ENCODE data around the gene DCK. TPM values are rescaled to one million over a fixed set of nuclear protein-coding genes. Genes with fewer than 3 reads are reported as not detected.
"Not testable (repeated sequence)": the region's sequence is repeated elsewhere in the genome, so short reads cannot be mapped to it uniquely, and the experiment has no call there.

Gene DCK
- total RNA-seq, 2 experiments from 2014 or later, result 74.2 to 77.3 TPM

DNA sequence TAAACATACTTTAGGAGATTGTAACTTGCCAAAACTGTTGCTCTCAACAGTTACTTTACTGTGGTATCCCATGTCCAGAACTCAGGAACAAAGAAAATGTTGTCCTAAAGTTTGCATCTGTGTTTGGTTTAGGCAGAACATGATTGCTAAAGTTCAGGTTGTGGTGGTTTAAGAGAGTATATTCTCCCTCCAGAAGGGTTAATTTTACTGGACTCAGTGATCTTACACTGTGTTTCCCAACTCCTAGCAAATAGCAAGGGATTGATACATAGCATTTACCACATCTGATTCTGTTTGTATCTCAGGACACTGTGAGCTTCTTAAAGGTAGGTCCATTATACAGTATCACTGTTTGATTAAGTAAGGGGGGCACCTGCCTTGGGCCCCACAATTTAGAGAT lies 13.3 kb upstream of the DCK start:
- ChIA-PET CTCF (interaction anchor here (1.3 kb wide), 1 partner anchor 11 kb away, joined by 5 read pairs; no protein-coding TSS in a partner anchor), POLR2A (no interaction called here)
- no peaks in the 10 kb centered on the region for H3K27me3 Mint-ChIP-seq (ENCODE audit: low read depth)
- DNase-seq, result no peak
- peaks cover 5% of the 10 kb centered on the region for H3K36me3 Mint-ChIP-seq (ENCODE audit: low read depth)
- no peak overlapping the region for H3K27ac Mint-ChIP-seq
- no peak overlapping the region for H3K4me3 Mint-ChIP-seq
- no peak for ATAC-seq
- no peaks in the 10 kb centered on the region for H3K9me3 Mint-ChIP-seq (ENCODE audit: insufficient read depth)
- H3K4me1 Mint-ChIP-seq (ENCODE audit: low read depth), result no peaks in the 10 kb centered on the region

DNA sequence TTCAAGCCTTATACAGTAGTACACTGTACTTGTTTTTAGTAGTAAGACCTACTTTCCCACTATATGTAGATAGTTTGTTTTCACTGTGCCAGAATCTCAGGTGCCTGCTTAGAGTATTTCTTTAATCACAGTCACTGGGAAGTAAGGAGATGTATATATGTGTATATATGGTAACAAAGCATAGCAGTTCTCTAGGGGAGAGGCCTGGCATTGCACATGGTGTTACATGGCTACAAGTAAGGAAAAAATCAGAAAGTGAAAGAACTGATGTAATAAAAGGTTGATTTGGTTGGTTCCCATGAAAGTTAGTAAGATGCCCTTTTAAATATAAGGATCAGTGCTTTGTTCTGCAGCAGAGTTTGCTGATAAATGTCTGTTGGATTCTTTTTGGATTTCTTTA lies 9.3 kb upstream of the DCK start:
- ChIA-PET POLR2A (no interaction called here), CTCF (interaction anchor here (0.9 to 1.4 kb wide), 2 partner anchors 9 to 11 kb away, joined by 3 to 4 read pairs; partner anchors contain the start of gene DCK)
- no peaks in the 10 kb centered on the region for H3K27me3 Mint-ChIP-seq (ENCODE audit: low read depth)
- DNase-seq (no peak), ATAC-seq (no peak)
- H3K9me3 Mint-ChIP-seq (ENCODE audit: insufficient read depth), result no peaks in the 10 kb centered on the region
- H3K4me3 Mint-ChIP-seq, result no peak overlapping the region
- no peaks in the 10 kb centered on the region for H3K4me1 Mint-ChIP-seq (ENCODE audit: low read depth)
- H3K36me3 Mint-ChIP-seq (ENCODE audit: low read depth), result no peaks in the 10 kb centered on the region
- H3K27ac Mint-ChIP-seq, result no peak overlapping the region

DNA sequence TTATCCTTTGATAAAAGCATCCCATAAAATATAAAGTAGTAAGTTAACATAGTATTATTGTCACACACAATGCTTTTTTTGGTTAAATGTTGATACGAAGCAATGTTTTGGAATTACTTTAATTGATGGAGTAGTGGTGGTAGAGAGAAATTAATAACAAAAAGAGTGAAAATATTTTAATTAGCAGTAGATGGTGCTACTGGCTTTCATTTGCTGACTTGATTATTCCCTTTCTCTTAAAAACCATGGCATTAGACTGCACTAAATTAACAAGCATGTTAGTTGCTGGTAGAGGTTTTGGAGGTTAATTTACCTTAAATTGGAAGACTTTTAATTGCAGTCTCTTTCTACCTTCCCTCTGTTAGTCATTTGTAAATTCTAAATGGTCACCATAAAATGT lies 8.9 kb upstream of the DCK start:
- no peak overlapping the region for H3K27ac Mint-ChIP-seq
- ChIA-PET POLR2A (no interaction called here), CTCF (interaction anchor here (0.9 to 1.4 kb wide), 2 partner anchors 9 to 10 kb away, joined by 3 to 4 read pairs; partner anchors contain the start of gene DCK)
- ATAC-seq (no peak), DNase-seq (no peak)
- no peak overlapping the region for H3K4me3 Mint-ChIP-seq
- H3K4me1 Mint-ChIP-seq (ENCODE audit: low read depth), result no peaks in the 10 kb centered on the region
- H3K27me3 Mint-ChIP-seq (ENCODE audit: low read depth), result no peaks in the 10 kb centered on the region
- no peaks in the 10 kb centered on the region for H3K9me3 Mint-ChIP-seq (ENCODE audit: insufficient read depth)
- H3K36me3 Mint-ChIP-seq (ENCODE audit: low read depth), result no peaks in the 10 kb centered on the region

DNA sequence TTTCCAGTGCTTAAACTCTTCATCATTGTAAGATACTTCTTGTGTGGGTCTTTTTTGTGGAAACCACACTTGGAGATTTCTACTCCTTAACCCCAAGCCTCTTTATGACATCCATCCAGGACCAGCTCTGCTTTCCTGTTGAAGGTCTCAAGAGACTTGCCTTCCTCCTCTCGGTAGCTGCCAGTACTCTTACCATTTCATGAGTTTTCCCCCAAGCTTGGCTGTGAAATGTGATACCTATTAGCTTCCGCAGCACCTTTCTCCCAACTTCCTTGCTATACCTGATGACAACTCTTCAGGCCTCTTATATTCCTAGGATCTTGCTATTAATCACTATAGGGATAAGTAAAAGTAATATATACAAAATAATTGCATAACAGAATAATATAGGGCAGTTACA lies 1.9 kb upstream of the DCK start:
- H3K27me3 Mint-ChIP-seq (ENCODE audit: low read depth), result no peaks in the 10 kb centered on the region
- CTCF ChIA-PET, result interaction anchor here (0.8 to 1.2 kb wide), 2 partner anchors 11 to 19 kb away, joined by 5 to 6 read pairs; no protein-coding TSS in a partner anchor
- H3K4me1 Mint-ChIP-seq (ENCODE audit: low read depth), result peaks cover 24% of the 10 kb centered on the region
- DNase-seq, result no peak
- H3K4me3 Mint-ChIP-seq, result no peak overlapping the region
- no peak overlapping the region for H3K27ac Mint-ChIP-seq
- no peaks in the 10 kb centered on the region for H3K9me3 Mint-ChIP-seq (ENCODE audit: insufficient read depth)
- peaks cover 26% of the 10 kb centered on the region for H3K36me3 Mint-ChIP-seq (ENCODE audit: low read depth)
- no peak for ATAC-seq
- POLR2A ChIA-PET, result no interaction called here

DNA sequence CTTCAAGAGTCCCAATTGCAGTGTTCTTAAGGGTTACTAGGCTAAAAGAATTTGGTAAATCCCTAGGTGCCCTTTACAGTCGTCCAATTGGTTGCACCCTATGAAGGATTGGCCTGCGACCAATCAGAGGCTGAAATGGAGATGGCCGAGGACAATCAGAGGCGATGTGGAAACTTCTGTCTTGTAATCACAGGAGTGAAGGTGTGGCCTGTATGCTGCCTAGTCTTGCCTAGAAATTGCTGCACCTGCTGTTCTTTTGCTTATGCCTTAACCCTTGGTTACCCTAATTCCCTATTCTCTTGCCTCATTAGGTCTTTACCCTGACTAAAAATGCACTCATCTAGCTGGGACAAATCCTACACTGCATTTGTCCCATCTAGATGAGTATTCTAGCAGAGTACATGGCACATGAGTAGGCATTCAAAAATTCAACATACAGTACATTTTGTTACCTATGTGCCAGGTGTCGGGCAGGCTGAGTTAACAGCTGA lies 1.0 kb upstream of the DCK start:
- H3K27ac Mint-ChIP-seq, result peak overlapping the region; percentile 88
- peaks cover 32% of the 10 kb centered on the region for H3K4me1 Mint-ChIP-seq (ENCODE audit: low read depth)
- DNase-seq (no peak), ATAC-seq (no peak)
- H3K9me3 Mint-ChIP-seq (ENCODE audit: insufficient read depth), result no peaks in the 10 kb centered on the region
- CTCF ChIA-PET, result interaction anchor here (1.3 to 5.7 kb wide), 3 partner anchors 8 to 16 kb away, joined by 4 to 58 read pairs (median 6); no protein-coding TSS in a partner anchor
- H3K27me3 Mint-ChIP-seq (ENCODE audit: low read depth), result no peaks in the 10 kb centered on the region
- peaks cover 34% of the 10 kb centered on the region for H3K36me3 Mint-ChIP-seq (ENCODE audit: low read depth)
- POLR2A ChIA-PET, result interaction anchor here (0.8 to 3.9 kb wide), 8 partner anchors 12 to 305 kb away, joined by 3 to 20 read pairs (median 4); partner anchors contain the start of gene GRSF1
- peak overlapping the region; percentile 96 for H3K4me3 Mint-ChIP-seq

DNA sequence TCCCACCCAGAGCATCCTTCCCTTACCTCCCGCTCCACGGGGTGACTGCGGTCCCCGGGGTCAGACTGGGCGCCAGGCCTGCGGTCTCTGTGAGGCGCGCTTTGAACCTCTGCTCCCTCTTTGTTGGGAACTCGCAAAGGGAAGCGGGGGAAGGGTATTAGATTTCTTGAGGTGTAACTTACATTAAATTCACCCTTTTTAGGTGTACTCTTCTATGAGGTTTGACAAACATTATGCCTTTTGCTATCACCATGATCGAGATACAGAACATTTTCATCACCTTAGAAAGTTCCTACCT lies 569 bp downstream of the DCK start:
- DNase-seq (no peak), ATAC-seq (no peak)
- peak overlapping the region; percentile 96 for H3K4me3 Mint-ChIP-seq
- peak overlapping the region; percentile 88 for H3K27ac Mint-ChIP-seq
- H3K9me3 Mint-ChIP-seq (ENCODE audit: insufficient read depth), result no peaks in the 10 kb centered on the region
- peaks cover 46% of the 10 kb centered on the region for H3K36me3 Mint-ChIP-seq (ENCODE audit: low read depth)
- no peaks in the 10 kb centered on the region for H3K27me3 Mint-ChIP-seq (ENCODE audit: low read depth)
- H3K4me1 Mint-ChIP-seq (ENCODE audit: low read depth), result peaks cover 42% of the 10 kb centered on the region
- CTCF ChIA-PET, result interaction anchor here (0.9 to 5.7 kb wide), 10 partner anchors 10 to 342 kb away, joined by 3 to 58 read pairs (median 5); partner anchors contain the start of gene GRSF1
- POLR2A ChIA-PET, result interaction anchor here (0.6 to 3.9 kb wide), 13 partner anchors 9 to 646 kb away, joined by 3 to 20 read pairs (median 4); partner anchors contain the start of gene GRSF1

DNA sequence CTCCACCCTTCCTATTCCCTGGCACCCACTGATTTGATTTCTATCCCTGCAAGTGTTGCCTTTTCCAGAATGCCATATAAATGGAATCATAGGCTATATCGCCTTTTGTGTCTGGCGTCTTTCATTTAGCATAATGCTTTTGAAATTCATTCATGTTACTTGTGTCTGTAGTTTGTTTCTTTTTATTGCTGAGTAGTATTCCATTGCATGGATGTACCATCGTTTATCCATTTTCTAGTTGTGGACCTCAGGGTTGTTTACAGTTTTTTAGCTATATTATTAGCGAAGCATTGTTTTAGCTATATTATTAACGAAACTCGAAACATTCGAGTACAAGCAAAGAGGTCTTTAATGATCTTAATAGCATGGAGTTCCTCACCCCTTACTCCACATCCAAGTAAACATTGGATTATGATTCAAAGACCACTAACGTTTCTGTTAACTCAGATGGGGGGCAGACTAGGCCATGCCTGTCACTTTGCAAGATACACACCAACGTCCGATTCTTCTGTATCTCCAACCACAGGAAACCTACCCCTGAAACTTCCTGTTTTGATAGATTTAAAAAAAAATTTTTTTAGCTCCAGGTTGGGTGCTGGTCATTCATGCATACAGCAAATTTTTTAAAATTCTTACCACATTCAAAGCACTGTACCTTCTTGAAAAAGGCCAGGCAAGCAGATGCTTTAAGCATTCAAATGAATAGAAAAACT lies 1.1 kb downstream of the DCK start:
- ChIA-PET CTCF (interaction anchor here (0.7 to 5.7 kb wide), 10 partner anchors 9 to 343 kb away, joined by 3 to 58 read pairs (median 5); partner anchors contain the start of gene MOB1B), POLR2A (interaction anchor here (0.8 to 3.9 kb wide), 8 partner anchors 10 to 289 kb away, joined by 3 to 20 read pairs (median 5); partner anchors contain the start of gene GRSF1)
- no peaks in the 10 kb centered on the region for H3K27me3 Mint-ChIP-seq (ENCODE audit: low read depth)
- peak overlapping the region; percentile 88 for H3K27ac Mint-ChIP-seq
- DNase-seq (no peak), ATAC-seq (no peak)
- H3K4me1 Mint-ChIP-seq (ENCODE audit: low read depth), result peaks cover 47% of the 10 kb centered on the region
- H3K4me3 Mint-ChIP-seq, result peak overlapping the region; percentile 96
- H3K9me3 Mint-ChIP-seq (ENCODE audit: insufficient read depth), result peaks cover under 1% of the 10 kb centered on the region
- peaks cover 51% of the 10 kb centered on the region for H3K36me3 Mint-ChIP-seq (ENCODE audit: low read depth)

DNA sequence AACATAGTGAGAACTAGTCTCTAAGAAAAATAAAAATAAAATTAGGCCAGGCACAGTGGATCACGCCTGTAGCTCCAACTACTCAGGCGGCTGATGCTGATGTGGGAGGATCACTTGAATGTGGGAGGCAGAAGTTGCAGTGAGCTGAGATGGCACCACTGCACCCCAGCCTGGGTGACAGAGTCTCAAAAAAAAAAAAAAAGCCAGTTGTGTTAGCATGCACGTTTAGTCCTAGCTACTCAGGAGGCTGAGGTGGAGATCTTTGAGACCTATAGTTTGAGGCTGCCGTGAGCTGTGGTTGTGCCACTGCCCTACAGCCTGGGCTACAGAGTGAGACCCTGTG lies 2.5 kb downstream of the DCK start:
- peak overlapping the region; percentile 96 for H3K4me3 Mint-ChIP-seq

DNA sequence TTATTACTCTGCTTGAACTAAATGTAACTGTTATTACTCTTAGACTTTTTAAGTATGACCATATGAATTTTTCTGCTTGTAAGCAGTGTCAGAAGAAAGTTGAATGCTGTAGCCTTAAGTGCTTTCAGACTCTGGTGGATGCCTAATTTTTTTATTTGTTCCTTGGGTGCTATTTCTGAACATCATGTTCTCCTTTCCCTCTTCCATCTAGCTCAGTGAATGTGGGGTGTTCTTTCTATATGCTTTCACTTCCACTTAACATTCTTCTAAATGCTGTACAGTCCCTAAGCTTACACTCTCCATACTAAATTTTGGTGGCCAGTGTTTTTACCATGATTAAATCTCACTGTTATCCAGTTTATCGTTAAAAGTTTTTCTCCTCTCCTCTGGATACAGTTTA lies 3.6 kb downstream of the DCK start:
- DNase-seq, result no peak
- Mint-ChIP-seq H3K36me3 (ENCODE audit: low read depth) (peaks cover 76% of the 10 kb centered on the region), H3K27ac (peak overlapping the region; percentile 53), H3K4me1 (ENCODE audit: low read depth) (peaks cover 70% of the 10 kb centered on the region), H3K9me3 (ENCODE audit: insufficient read depth) (peaks cover 20% of the 10 kb centered on the region), H3K27me3 (ENCODE audit: low read depth) (no peaks in the 10 kb centered on the region), H3K4me3 (peak overlapping the region; percentile 96)
- ChIA-PET POLR2A (interaction anchor here (1.4 kb wide), 1 partner anchor 158 kb away, joined by 3 read pairs; the partner anchor contains the start of gene GRSF1), CTCF (interaction anchor here (0.9 to 5.7 kb wide), 6 partner anchors 11 to 345 kb away, joined by 3 to 58 read pairs (median 4); partner anchors contain the start of gene MOB1B)
- ATAC-seq, result no peak

More for the DNA sequence above, 2.5 kb downstream of the DCK start:
- ChIA-PET POLR2A (interaction anchor here (1.4 to 3.9 kb wide), 3 partner anchors 8 to 157 kb away, joined by 3 to 20 read pairs (median 18); partner anchors contain the start of gene GRSF1), CTCF (interaction anchor here (0.8 to 5.7 kb wide), 6 partner anchors 8 to 344 kb away, joined by 3 to 58 read pairs (median 10); no protein-coding TSS in a partner anchor)
- ATAC-seq (peak; percentile 4), DNase-seq (peak; percentile 45)
- Mint-ChIP-seq H3K36me3 (ENCODE audit: low read depth) (peaks cover 66% of the 10 kb centered on the region), H3K9me3 (ENCODE audit: insufficient read depth) (peaks cover 10% of the 10 kb centered on the region), H3K4me1 (ENCODE audit: low read depth) (peaks cover 61% of the 10 kb centered on the region), H3K27ac (peak overlapping the region; percentile 88), H3K27me3 (ENCODE audit: low read depth) (no peaks in the 10 kb centered on the region)

DNA sequence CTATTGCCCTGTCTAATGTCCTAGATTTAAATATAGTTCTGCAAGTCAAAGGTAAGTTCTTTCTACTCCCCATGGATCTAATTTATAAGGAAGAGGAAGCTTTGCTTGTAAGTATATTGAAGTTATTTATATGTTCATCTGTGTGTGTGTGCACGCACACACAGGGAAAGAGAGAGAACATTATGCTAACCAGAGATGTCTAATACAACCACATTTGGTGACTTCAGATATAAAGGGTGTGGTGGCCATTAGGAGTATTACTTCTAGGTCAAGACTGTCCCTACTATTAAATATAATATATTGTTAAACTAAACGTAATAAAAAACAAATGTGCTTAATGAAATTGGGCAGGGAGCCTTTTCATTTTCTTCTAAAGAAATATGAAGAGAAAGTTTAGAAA lies 4.1 kb downstream of the DCK start:
- H3K4me1 Mint-ChIP-seq (ENCODE audit: low read depth), result peaks cover 73% of the 10 kb centered on the region
- H3K27me3 Mint-ChIP-seq (ENCODE audit: low read depth), result no peaks in the 10 kb centered on the region
- ChIA-PET CTCF (interaction anchor here (1.0 to 5.7 kb wide), 4 partner anchors 11 to 346 kb away, joined by 3 to 58 read pairs (median 4); partner anchors contain the start of gene MOB1B), POLR2A (no interaction called here)
- DNase-seq (no peak), ATAC-seq (no peak)
- H3K9me3 Mint-ChIP-seq (ENCODE audit: insufficient read depth), result peaks cover 22% of the 10 kb centered on the region
- peak overlapping the region; percentile 96 for H3K4me3 Mint-ChIP-seq
- peak overlapping the region; percentile 53 for H3K27ac Mint-ChIP-seq
- peaks cover 81% of the 10 kb centered on the region for H3K36me3 Mint-ChIP-seq (ENCODE audit: low read depth)

DNA sequence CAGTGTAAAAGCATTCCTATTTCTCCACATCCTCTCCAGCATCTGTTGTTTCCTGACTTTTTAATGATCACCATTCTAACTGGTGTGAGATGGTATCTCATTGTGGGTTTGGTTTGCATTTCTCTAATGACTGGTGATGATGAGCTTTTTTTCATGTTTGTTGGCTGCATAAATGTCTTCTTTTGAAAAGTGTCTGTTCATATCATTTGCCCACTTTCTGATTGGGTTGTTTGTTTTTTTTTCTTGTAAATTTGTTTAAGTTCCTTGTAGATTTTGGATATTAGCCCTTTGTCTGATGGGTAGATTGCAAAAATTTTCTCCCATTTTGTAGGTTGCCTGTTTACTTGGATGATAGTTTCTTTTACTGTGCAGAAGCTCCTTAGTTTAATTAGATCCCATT lies 6.2 kb downstream of the DCK start:
- H3K36me3 Mint-ChIP-seq (ENCODE audit: low read depth), result peaks cover 89% of the 10 kb centered on the region
- peaks cover 87% of the 10 kb centered on the region for H3K4me1 Mint-ChIP-seq (ENCODE audit: low read depth)
- H3K27me3 Mint-ChIP-seq (ENCODE audit: low read depth); H3K4me3 Mint-ChIP-seq; CTCF ChIA-PET; DNase-seq; POLR2A ChIA-PET; ATAC-seq: not testable (repeated sequence)
- H3K9me3 Mint-ChIP-seq (ENCODE audit: insufficient read depth), result peaks cover 22% of the 10 kb centered on the region
- peak overlapping the region; percentile 10 for H3K27ac Mint-ChIP-seq

DNA sequence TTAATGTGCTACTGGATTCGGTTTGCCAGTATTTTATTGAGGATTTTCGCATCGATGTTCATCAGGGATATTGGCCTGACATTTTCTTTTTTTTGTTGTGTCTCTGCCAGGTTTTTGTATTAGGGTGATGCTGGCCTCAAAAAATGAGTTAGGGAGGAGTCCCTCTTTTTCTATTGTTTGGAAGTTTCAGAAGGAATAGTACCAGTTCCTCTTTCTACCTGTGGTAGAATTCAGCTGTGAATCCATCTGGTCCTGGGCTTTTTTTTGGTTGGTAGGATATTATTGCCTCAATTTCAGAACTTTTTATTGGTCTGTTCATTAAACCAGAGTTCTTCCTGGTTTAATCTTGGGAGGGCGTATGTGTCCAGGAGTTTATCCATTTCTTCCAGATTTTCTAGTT lies 7.9 kb downstream of the DCK start:
- CTCF ChIA-PET; ATAC-seq; H3K27ac Mint-ChIP-seq; H3K27me3 Mint-ChIP-seq (ENCODE audit: low read depth); DNase-seq; POLR2A ChIA-PET; H3K4me3 Mint-ChIP-seq: not testable (repeated sequence)
- Mint-ChIP-seq H3K4me1 (ENCODE audit: low read depth) (peaks cover 85% of the 10 kb centered on the region), H3K36me3 (ENCODE audit: low read depth) (peaks cover 76% of the 10 kb centered on the region), H3K9me3 (ENCODE audit: insufficient read depth) (peaks cover 22% of the 10 kb centered on the region)
